LNCAP (cell line): ENCODE measurements around the gene TDRD3.
A peak's percentile ranks its signal among the peaks of the same experiment; 100 is the strongest.

ENCODE experiments used
- TF ChIP-seq, protein P1 (sequence below): fragments of 450-650 bp; IDR thresholded peaks from 2 replicates; pipeline ENCODE4 v1.5.1; 2017; ENCODE audit warnings: mild to moderate bottlenecking

The TDRD3 gene

DNA sequence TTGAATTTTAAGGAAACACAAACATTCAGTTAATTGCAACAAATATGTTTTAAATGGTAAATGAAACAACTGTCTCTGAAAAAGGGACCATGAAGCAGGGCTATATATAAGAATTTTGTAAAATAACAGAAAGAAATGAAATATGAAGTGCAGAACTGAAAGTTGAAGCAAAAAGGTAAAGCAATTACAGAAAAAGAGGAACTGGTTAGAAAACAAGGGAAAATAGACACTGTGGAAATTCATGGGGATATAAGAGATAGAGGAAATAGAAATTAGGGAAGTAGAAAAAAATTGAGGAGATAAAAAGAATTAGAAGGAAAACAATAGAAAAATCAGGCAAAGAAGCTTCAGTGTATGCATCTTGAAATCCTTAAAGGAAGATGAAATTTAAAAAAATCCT lies 40.0 kb upstream of the TDRD3 start:
- TF ChIP-seq, protein P1, sequence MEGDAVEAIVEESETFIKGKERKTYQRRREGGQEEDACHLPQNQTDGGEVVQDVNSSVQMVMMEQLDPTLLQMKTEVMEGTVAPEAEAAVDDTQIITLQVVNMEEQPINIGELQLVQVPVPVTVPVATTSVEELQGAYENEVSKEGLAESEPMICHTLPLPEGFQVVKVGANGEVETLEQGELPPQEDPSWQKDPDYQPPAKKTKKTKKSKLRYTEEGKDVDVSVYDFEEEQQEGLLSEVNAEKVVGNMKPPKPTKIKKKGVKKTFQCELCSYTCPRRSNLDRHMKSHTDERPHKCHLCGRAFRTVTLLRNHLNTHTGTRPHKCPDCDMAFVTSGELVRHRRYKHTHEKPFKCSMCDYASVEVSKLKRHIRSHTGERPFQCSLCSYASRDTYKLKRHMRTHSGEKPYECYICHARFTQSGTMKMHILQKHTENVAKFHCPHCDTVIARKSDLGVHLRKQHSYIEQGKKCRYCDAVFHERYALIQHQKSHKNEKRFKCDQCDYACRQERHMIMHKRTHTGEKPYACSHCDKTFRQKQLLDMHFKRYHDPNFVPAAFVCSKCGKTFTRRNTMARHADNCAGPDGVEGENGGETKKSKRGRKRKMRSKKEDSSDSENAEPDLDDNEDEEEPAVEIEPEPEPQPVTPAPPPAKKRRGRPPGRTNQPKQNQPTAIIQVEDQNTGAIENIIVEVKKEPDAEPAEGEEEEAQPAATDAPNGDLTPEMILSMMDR = no peak

- TF ChIP-seq, protein P1 = no peak
Observed at GRCh38 chr13:60358453-60358852, 38.6 kb upstream of the TDRD3 start.

DNA sequence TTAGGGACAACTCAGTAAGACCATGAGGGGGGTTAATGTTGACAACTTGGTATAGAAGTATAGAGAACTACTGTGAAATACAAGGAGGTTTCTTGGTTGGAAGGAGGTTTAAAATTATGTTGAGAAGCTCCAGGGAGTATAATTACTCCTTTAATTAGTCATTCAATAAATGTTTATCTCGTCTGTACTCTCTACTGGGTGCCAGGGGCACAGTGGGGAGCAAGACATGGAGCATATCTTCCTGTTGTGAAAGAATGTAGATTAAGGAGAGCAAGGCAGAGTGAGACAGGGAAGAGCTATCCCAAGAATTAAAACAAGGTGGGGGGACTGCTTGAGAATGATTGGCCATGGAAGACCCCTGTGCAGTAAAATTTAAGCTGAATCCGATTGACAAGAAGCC lies 33.7 kb upstream of the TDRD3 start:
- TF ChIP-seq, protein P1 = no peak

DNA sequence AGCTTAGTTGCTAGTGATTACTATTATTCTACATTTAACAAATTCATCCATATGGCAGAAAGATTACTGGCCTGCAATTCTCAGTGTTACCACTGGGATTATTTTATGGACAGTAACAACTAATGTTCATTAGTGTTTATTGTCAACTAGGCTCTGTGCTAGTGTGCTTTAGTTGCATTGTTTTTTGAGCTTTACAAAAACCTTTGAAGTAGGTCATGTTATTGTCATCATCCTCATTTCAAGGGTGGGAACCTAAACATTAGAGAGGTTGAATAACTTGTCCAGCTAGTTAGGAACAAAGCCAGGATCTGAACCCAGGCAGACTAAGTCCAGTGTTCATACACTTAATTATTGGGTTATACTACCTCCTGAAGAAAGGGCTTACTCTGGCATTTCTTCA lies 27.8 kb upstream of the TDRD3 start:
- TF ChIP-seq, protein P1 = peak; percentile 41

- TF ChIP-seq, protein P1 = no peak
Observed at GRCh38 chr13:60370343-60370742, 26.7 kb upstream of the TDRD3 start.

DNA sequence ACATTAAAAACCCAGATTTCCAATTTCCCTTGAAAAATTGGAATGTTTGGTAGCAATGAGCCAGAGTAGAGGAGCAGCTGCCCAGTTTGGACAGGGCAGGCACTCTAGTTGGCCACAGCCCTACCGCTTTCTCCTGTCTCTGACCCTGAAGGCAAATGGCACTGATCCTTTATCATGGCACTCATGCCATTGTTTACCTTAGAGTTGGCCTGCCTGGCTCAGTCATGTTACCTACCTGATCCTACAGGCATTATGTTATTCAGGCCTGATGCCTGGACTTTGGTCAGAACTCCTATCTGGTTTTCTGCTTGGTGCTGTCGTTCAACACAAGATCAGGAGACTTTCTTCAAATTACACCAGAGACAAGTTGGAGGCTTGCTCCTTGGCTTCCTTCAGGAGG lies 24.9 kb upstream of the TDRD3 start:
- TF ChIP-seq, protein P1 = no peak

- TF ChIP-seq, protein P1 = no peak
Observed at GRCh38 chr13:60379837-60380565, 17.0 kb upstream of the TDRD3 start.

- TF ChIP-seq, protein P1 = no peak
Observed at GRCh38 chr13:60384911-60385310, 12.1 kb upstream of the TDRD3 start.
